Immature natural killer cell (primary cell): ENCODE measurements around the gene IL2RA. TPM values are rescaled to one million over a fixed set of nuclear protein-coding genes. Genes with fewer than 3 reads are reported as not detected.
"Not testable (repeated sequence)": the region's sequence is repeated elsewhere in the genome, so short reads cannot be mapped to it uniquely, and the experiment has no call there.

Experiments used
- DNase-seq, 3 donors: peaks; one replicate each; pipeline ENCODE4 v3.0.0; 2022; ENCODE audit warnings: mixed read lengths in 1 of 3
- H3K27ac Mint-ChIP-seq, 6 donors: one replicate each; pipeline ENCODE4 v1.8.0; 2020; ENCODE audit warnings: mixed read lengths in 6 of 6, mild to moderate bottlenecking in 5 of 6, inconsistent platforms in 4 of 6, moderate library complexity in 3 of 6
- H3K27me3 Mint-ChIP-seq, 3 donors: one replicate each; pipeline ENCODE4 v1.8.0; 2020 to 2021; ENCODE audit warnings: low read depth in 3 of 3, mild to moderate bottlenecking in 3 of 3, mixed read lengths in 3 of 3, moderate library complexity in 3 of 3, inconsistent platforms in 1 of 3
- H3K36me3 Mint-ChIP-seq, 3 donors: one replicate each; pipeline ENCODE4 v1.8.0; 2020; ENCODE audit warnings: mixed read lengths in 3 of 3, inconsistent platforms in 2 of 3, mild to moderate bottlenecking in 2 of 3
- H3K4me1 Mint-ChIP-seq, 2 donors: one replicate each; pipeline ENCODE4 v1.8.0; 2020; ENCODE audit warnings: inconsistent platforms in 2 of 2, mild to moderate bottlenecking in 2 of 2, mixed read lengths in 2 of 2, moderate library complexity in 1 of 2
- H3K4me3 Mint-ChIP-seq, 5 donors: one replicate each; pipeline ENCODE4 v1.8.0; 2020; ENCODE audit warnings: mild to moderate bottlenecking in 5 of 5, mixed read lengths in 5 of 5, inconsistent platforms in 3 of 5, moderate library complexity in 3 of 5
- H3K9me3 Mint-ChIP-seq, 6 donors: one replicate each; pipeline ENCODE4 v1.8.0; 2020; ENCODE audit warnings: mild to moderate bottlenecking in 6 of 6, mixed read lengths in 6 of 6, inconsistent platforms in 4 of 6, moderate library complexity in 3 of 6
- polyA plus RNA-seq, 3 donors: library from polyadenylated mRNA; unstranded; fragments of 300-500 nt; fragmentation: Illumina TruSeq; gene quantifications; one replicate each; pipeline ENCODE4 v1.2.3, GENCODE V29; 2021

IL2RA gene
- polyA plus RNA-seq, 3 donors from 2014 or later = 2.7 to 3.9 (median 3.6) TPM

- Mint-ChIP-seq H3K36me3 (peaks cover 0 to 8% (median 0%) of the 10 kb centered on the region in 3 donors), H3K4me3 (peak overlapping the region in 1 of 5 donors; percentile 18), H3K4me1 (peaks cover 0 to 2% of the 10 kb centered on the region in 2 donors), H3K9me3 (no peaks in the 10 kb centered on the region), H3K27me3 (peaks cover 4 to 25% (median 14%) of the 10 kb centered on the region in 3 donors), H3K27ac (peak overlapping the region in 1 of 6 donors; percentile 70)
- no peak for DNase-seq
Observed at GRCh38 chr10:6074489-6075301, 12.5 kb upstream of the IL2RA start.

- Mint-ChIP-seq H3K4me3 (peak overlapping the region in 1 of 5 donors; percentile 22), H3K27ac (no peak overlapping the region), H3K9me3 (no peaks in the 10 kb centered on the region), H3K27me3 (peaks cover 2 to 29% (median 16%) of the 10 kb centered on the region in 3 donors), H3K4me1 (peaks cover 5 to 8% of the 10 kb centered on the region in 2 donors), H3K36me3 (peaks cover 0 to 8% (median 2%) of the 10 kb centered on the region in 3 donors)
- DNase-seq = no peak
Observed at GRCh38 chr10:6072215-6072934, 10.2 kb upstream of the IL2RA start.

GRCh38 chr10:6071181-6072175, 9.3 kb upstream of the IL2RA start:
- DNase-seq = no peak
- peaks cover 10 to 15% of the 10 kb centered on the region in 2 donors for H3K4me1 Mint-ChIP-seq

GRCh38 chr10:6070660-6071059, 8.5 kb upstream of the IL2RA start:
- H3K4me3 Mint-ChIP-seq = no peak overlapping the region
- H3K9me3 Mint-ChIP-seq = peaks cover 0 to 1% (median 0%) of the 10 kb centered on the region in 6 donors
- no peak for DNase-seq
- H3K4me1 Mint-ChIP-seq = peaks cover 18 to 23% of the 10 kb centered on the region in 2 donors
- peaks cover 2 to 29% (median 16%) of the 10 kb centered on the region in 3 donors for H3K27me3 Mint-ChIP-seq
- H3K27ac Mint-ChIP-seq = no peak overlapping the region
- H3K36me3 Mint-ChIP-seq = peaks cover 0 to 8% (median 3%) of the 10 kb centered on the region in 3 donors

More at GRCh38 chr10:6071181-6072175, 9.3 kb upstream of the IL2RA start:
- H3K9me3 Mint-ChIP-seq = no peaks in the 10 kb centered on the region
- peak overlapping the region in 1 of 6 donors; percentile 43 for H3K27ac Mint-ChIP-seq
- H3K27me3 Mint-ChIP-seq = peaks cover 2 to 29% (median 16%) of the 10 kb centered on the region in 3 donors
- peaks cover 0 to 8% (median 3%) of the 10 kb centered on the region in 3 donors for H3K36me3 Mint-ChIP-seq
- H3K4me3 Mint-ChIP-seq = no peak overlapping the region

- H3K36me3 Mint-ChIP-seq = peaks cover 0 to 3% (median 2%) of the 10 kb centered on the region in 3 donors
- H3K4me3 Mint-ChIP-seq = no peak overlapping the region
- H3K9me3 Mint-ChIP-seq = peaks cover 0 to 1% (median 0%) of the 10 kb centered on the region in 6 donors
- no peak overlapping the region for H3K27ac Mint-ChIP-seq
- no peak for DNase-seq
- peaks cover 30 to 34% of the 10 kb centered on the region in 2 donors for H3K4me1 Mint-ChIP-seq
- peaks cover 2 to 25% (median 10%) of the 10 kb centered on the region in 3 donors for H3K27me3 Mint-ChIP-seq
Observed at GRCh38 chr10:6069081-6069931, 7.1 kb upstream of the IL2RA start.

- peaks cover 0 to 1% (median 0%) of the 10 kb centered on the region in 6 donors for H3K9me3 Mint-ChIP-seq
- no peak overlapping the region for H3K27ac Mint-ChIP-seq
- H3K4me3 Mint-ChIP-seq = no peak overlapping the region
- H3K36me3 Mint-ChIP-seq = peaks cover 0 to 3% (median 0%) of the 10 kb centered on the region in 3 donors
- H3K27me3 Mint-ChIP-seq = peaks cover 4 to 22% (median 6%) of the 10 kb centered on the region in 3 donors
- no peak for DNase-seq
- H3K4me1 Mint-ChIP-seq = peaks cover 30 to 34% of the 10 kb centered on the region in 2 donors
Observed at GRCh38 chr10:6068422-6068821, 6.3 kb upstream of the IL2RA start.

GRCh38 chr10:6068006-6068405, 5.8 kb upstream of the IL2RA start:
- Mint-ChIP-seq H3K9me3 (peaks cover 0 to 1% (median 0%) of the 10 kb centered on the region in 6 donors), H3K27me3 (peaks cover 4 to 20% (median 5%) of the 10 kb centered on the region in 3 donors), H3K27ac (no peak overlapping the region), H3K36me3 (peaks cover 0 to 3% (median 0%) of the 10 kb centered on the region in 3 donors), H3K4me3 (no peak overlapping the region), H3K4me1 (peaks cover 30 to 35% of the 10 kb centered on the region in 2 donors)
- no peak for DNase-seq

GRCh38 chr10:6067457-6067856, 5.3 kb upstream of the IL2RA start:
- peaks cover 0 to 3% (median 0%) of the 10 kb centered on the region in 3 donors for H3K36me3 Mint-ChIP-seq
- H3K27me3 Mint-ChIP-seq = peaks cover 4 to 20% (median 6%) of the 10 kb centered on the region in 3 donors
- peak overlapping the region in 1 of 5 donors; percentile 12 for H3K4me3 Mint-ChIP-seq

GRCh38 chr10:6065835-6066234, 3.7 kb upstream of the IL2RA start:
- Mint-ChIP-seq H3K36me3 (peaks cover 0 to 3% (median 0%) of the 10 kb centered on the region in 3 donors), H3K4me3 (peak overlapping the region; percentile 2 to 62 (median 14)), H3K9me3 (peaks cover 0 to 1% (median 0%) of the 10 kb centered on the region in 6 donors), H3K4me1 (peaks cover 44 to 57% of the 10 kb centered on the region in 2 donors), H3K27ac (peak overlapping the region; percentile 3 to 63 (median 54)), H3K27me3 (peaks cover 8 to 17% (median 12%) of the 10 kb centered on the region in 3 donors)
- no peak for DNase-seq

More at GRCh38 chr10:6067457-6067856, 5.3 kb upstream of the IL2RA start:
- peaks cover 32 to 41% of the 10 kb centered on the region in 2 donors for H3K4me1 Mint-ChIP-seq
- no peak for DNase-seq
- peaks cover 0 to 1% (median 0%) of the 10 kb centered on the region in 6 donors for H3K9me3 Mint-ChIP-seq
- H3K27ac Mint-ChIP-seq = peak overlapping the region in 1 of 6 donors; percentile 84

DNA sequence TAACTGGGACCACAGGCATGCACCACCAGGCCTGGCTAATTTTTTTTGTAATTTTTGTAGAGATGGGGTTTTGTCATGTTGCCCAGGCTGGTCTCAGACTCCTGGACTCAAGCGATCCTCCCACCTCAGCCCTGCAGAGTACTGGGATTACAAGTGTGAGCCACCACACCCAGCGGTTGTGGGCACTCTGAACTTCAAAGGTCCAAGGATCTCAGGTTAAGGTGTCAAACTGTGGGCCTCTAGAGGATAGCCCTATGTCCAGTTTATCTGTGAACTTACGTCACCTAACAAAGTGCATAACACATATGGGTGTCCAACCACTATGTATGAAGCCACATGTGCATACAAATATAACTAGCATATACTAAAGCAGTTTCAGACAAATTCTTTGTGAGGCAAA, 3.2 kb upstream of the IL2RA start:
- peak overlapping the region in 5 of 6 donors; percentile 3 to 63 (median 54) for H3K27ac Mint-ChIP-seq
- DNase-seq = peak; percentile 47 to 59 (median 57)
- H3K9me3 Mint-ChIP-seq = peaks cover 0 to 1% (median 0%) of the 10 kb centered on the region in 6 donors
- peak overlapping the region; percentile 7 to 62 (median 26) for H3K4me3 Mint-ChIP-seq
- peaks cover 47 to 61% of the 10 kb centered on the region in 2 donors for H3K4me1 Mint-ChIP-seq
- peaks cover 0 to 3% (median 0%) of the 10 kb centered on the region in 3 donors for H3K36me3 Mint-ChIP-seq
- peaks cover 8 to 14% (median 12%) of the 10 kb centered on the region in 3 donors for H3K27me3 Mint-ChIP-seq

GRCh38 chr10:6064726-6065125, 2.6 kb upstream of the IL2RA start:
- H3K27ac Mint-ChIP-seq, H3K9me3 Mint-ChIP-seq, DNase-seq, H3K36me3 Mint-ChIP-seq: not testable (repeated sequence)
- Mint-ChIP-seq H3K4me1 (peaks cover 50 to 65% of the 10 kb centered on the region in 2 donors), H3K4me3 (peak overlapping the region in 3 of 5 donors; percentile 26 to 62 (median 35)), H3K27me3 (peaks cover 8 to 12% (median 10%) of the 10 kb centered on the region in 3 donors)

DNA sequence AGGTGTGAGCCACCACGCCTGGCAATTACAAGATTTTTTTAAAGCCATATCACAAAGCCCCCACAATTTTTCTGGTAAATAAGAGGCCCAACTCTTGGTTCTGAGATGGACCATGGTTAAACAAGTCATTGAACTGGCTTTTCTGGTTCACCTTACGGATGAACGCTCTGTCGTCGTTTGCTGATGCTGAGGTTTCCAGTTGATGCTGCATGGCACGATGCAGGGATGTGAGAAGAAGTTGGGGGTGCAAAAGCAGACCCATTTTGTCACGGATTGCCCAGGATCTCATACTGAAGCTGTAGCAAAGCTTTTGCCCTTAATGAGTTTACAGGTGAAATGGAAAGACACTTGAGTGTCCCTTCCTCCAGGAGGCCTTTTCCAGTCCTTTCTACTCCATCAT, 2.0 kb upstream of the IL2RA start:
- peaks cover 0 to 1% (median 0%) of the 10 kb centered on the region in 6 donors for H3K9me3 Mint-ChIP-seq
- DNase-seq = no peak
- H3K4me3 Mint-ChIP-seq = no peak overlapping the region
- H3K36me3 Mint-ChIP-seq = peaks cover 0 to 3% (median under 1%) of the 10 kb centered on the region in 3 donors
- peaks cover 8 to 12% (median 8%) of the 10 kb centered on the region in 3 donors for H3K27me3 Mint-ChIP-seq
- peaks cover 52 to 71% of the 10 kb centered on the region in 2 donors for H3K4me1 Mint-ChIP-seq
- H3K27ac Mint-ChIP-seq = no peak overlapping the region
